OCI-LY7 (cell line): Measurements from ENCODE around the gene PCA3. TPM values are rescaled to one million over a fixed set of nuclear protein-coding genes. Genes with fewer than 3 reads are reported as not detected.

Experiments
- BruUV-seq: library from RNA; stranded (reverse); fragments of 400-500 nt; replicated peaks from 2 replicates; lab custom pipeline; 2021; lab: Mats Ljungman, UMichigan
- CTCF ChIA-PET: fragments of 300-600 bp; sonication (Branson Sonifier 250); formaldehyde crosslinking; loops from one replicate; lab custom pipeline; 2022; ENCODE audit warnings: antibody characterized with exemption; ENCODE audit not compliant: unreplicated experiment; lab: Charles Lee
- POLR2A ChIA-PET: fragments of 300-600 bp; sonication (Branson Sonifier 250); formaldehyde crosslinking; loops from one replicate; lab custom pipeline; 2022; ENCODE audit warnings: antibody characterized with exemption; lab: Charles Lee
- DNase-seq: peaks from one replicate; pipeline ENCODE4 v3.0.0-alpha.2; 2015; ENCODE audit warnings: low spot score
- H2AFZ ChIP-seq: fragments of 200-600 bp; sonication (generic), shearing (Covaris generic); 2 replicates; pipeline ENCODE4 v1.6.1; 2014; ENCODE audit warnings: mild to moderate bottlenecking, antibody characterized with exemption, low read length, moderate library complexity
- H3K27ac ChIP-seq: fragments of 200-600 bp; sonication (generic); 2 replicates; pipeline ENCODE4 v1.5.1; 2014; ENCODE audit warnings: mixed run types, low read depth, mild to moderate bottlenecking, moderate library complexity, low read length, inconsistent platforms; ENCODE audit not compliant: poor library complexity, severe bottlenecking
- H3K36me3 ChIP-seq: fragments of 200-600 bp; sonication (generic); 2 replicates; pipeline ENCODE4 v1.6.1; 2014; ENCODE audit warnings: mild to moderate bottlenecking, antibody characterized with exemption, low read length, moderate library complexity, mixed read lengths; ENCODE audit not compliant: insufficient read depth
- H3K4me1 ChIP-seq: fragments of 200-600 bp; sonication (generic); 2 replicates; pipeline ENCODE4 v1.5.1; 2014; ENCODE audit warnings: mild to moderate bottlenecking, low read length; ENCODE audit not compliant: insufficient read depth, poor library complexity, severe bottlenecking
- H3K4me2 ChIP-seq: fragments of 200-600 bp; sonication (generic); 2 replicates; pipeline ENCODE4 v1.6.1; 2014; ENCODE audit warnings: mild to moderate bottlenecking, low read length
- H3K4me3 ChIP-seq: fragments of 200-600 bp; sonication (generic); 2 replicates; pipeline ENCODE4 v1.5.1; 2014; ENCODE audit warnings: mild to moderate bottlenecking, low read depth, low read length; ENCODE audit not compliant: poor library complexity, severe bottlenecking
- H3K79me2 ChIP-seq: fragments of 200-600 bp; sonication (generic); 2 replicates; pipeline ENCODE4 v1.6.1; 2016; ENCODE audit warnings: low read depth, mild to moderate bottlenecking, low read length, moderate library complexity, mixed read lengths; ENCODE audit not compliant: insufficient read depth
- H3K9me2 ChIP-seq: fragments of 200-600 bp; sonication (generic); 2 replicates; pipeline ENCODE4 v1.6.1; 2016; ENCODE audit warnings: mild to moderate bottlenecking, low read length, mixed read lengths; ENCODE audit not compliant: insufficient read depth
- H3K9me3 ChIP-seq: fragments of 200-600 bp; sonication (generic); 2 replicates; pipeline ENCODE4 v1.6.1; 2014; ENCODE audit warnings: mild to moderate bottlenecking, mixed run types, low read length, mixed read lengths
- H4K20me1 ChIP-seq: fragments of 200-600 bp; sonication (generic); 2 replicates; pipeline ENCODE4 v1.6.1; 2014; ENCODE audit warnings: mild to moderate bottlenecking, antibody characterized with exemption, low read length, moderate library complexity, mixed read lengths; ENCODE audit not compliant: insufficient read depth
- EZH2phosphoT487 ChIP-seq: fragments of 200-600 bp; sonication (generic); IDR thresholded peaks from 2 replicates; pipeline ENCODE4 v1.6.1; 2018; ENCODE audit warnings: low read depth, borderline replicate concordance, mild to moderate bottlenecking, mixed run types, antibody characterized with exemption, low read length, moderate library complexity, mixed read lengths
- intact Hi-C: fragments of 100-400 bp; cut with micrococcal nuclease; formaldehyde crosslinking; loops from one replicate; pipeline ENCODE4 v1.10.0; 2022; ENCODE audit not compliant: unreplicated experiment
- total RNA-seq, 2 experiments: library from RNA; depleted of rRNA in 1 of 2; stranded (reverse); fragments of >200 nt in 1 of 2; shearing (Covaris generic) in 1 of 2; gene quantifications; 2 replicates each; pipeline ENCODE4 v1.2.3, GENCODE V29; 2014 to 2022
- TF ChIP-seq, protein P1 (sequence below): fragments of 200-600 bp; sonication (generic); conservative IDR thresholded peaks from 2 replicates; pipeline ENCODE4 v1.5.1; 2014; ENCODE audit warnings: mild to moderate bottlenecking, antibody characterized with exemption, low read length, moderate library complexity, mixed read lengths

PCA3 gene
- total RNA-seq, 2 experiments from 2014 or later: not detected

DNA sequence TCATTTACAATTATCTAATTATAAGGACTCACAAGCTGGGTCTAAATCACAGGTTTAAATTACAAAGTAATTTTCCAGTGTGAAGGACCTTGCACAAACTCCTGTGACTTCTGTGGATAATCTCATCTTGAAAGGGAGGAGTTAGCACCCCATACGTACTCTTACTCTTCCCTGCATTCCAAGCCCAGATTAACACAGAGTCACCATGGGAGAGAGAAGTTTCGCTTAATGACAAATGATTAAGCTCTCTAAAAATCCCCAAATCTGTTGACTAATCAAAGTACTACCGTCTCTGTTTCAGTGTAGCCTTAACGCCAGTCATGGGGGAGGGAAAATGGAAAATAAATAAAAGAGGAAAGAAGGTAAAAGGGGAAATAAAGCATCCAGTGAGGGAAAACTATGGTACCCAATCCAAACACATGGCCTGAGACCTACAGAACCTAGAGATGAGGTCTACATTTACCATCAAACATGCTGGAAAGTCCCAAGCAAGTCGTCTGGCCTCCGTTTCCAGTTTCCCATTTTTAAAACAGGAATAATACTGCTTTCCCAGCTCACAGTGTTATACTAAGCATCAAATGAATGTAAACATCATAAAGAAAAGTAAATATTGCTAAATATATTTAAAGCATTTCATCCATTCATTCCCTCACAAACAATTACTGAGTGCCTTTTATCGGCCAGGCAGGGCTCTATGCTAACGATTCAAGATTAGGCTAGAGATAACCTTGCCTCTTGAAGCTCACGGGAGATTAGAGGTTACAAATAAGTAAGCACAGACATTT lies 63.2 kb downstream of the PCA3 start:
- H3K4me2 ChIP-seq: no peak overlapping the region
- no peaks in the 10 kb centered on the region for H3K4me1 ChIP-seq
- CTCF ChIA-PET: no interaction called here
- intact Hi-C loops: no loop called here
- no peak for DNase-seq
- no TSS peak for BruUV-seq
- POLR2A ChIA-PET: interaction anchor here (0.5 kb wide), 1 partner anchor 1040 kb away, joined by 6 read pairs; no protein-coding TSS in a partner anchor
- H3K4me3 ChIP-seq: no peak overlapping the region
- no peaks in the 10 kb centered on the region for H4K20me1 ChIP-seq
- no peaks in the 10 kb centered on the region for H3K9me3 ChIP-seq
- TF ChIP-seq, protein P1, sequence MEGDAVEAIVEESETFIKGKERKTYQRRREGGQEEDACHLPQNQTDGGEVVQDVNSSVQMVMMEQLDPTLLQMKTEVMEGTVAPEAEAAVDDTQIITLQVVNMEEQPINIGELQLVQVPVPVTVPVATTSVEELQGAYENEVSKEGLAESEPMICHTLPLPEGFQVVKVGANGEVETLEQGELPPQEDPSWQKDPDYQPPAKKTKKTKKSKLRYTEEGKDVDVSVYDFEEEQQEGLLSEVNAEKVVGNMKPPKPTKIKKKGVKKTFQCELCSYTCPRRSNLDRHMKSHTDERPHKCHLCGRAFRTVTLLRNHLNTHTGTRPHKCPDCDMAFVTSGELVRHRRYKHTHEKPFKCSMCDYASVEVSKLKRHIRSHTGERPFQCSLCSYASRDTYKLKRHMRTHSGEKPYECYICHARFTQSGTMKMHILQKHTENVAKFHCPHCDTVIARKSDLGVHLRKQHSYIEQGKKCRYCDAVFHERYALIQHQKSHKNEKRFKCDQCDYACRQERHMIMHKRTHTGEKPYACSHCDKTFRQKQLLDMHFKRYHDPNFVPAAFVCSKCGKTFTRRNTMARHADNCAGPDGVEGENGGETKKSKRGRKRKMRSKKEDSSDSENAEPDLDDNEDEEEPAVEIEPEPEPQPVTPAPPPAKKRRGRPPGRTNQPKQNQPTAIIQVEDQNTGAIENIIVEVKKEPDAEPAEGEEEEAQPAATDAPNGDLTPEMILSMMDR: no peak
- TF ChIP-seq EZH2phosphoT487: no peak
- H3K9me2 ChIP-seq: no peaks in the 10 kb centered on the region
- no peaks in the 10 kb centered on the region for H3K36me3 ChIP-seq
- H3K27ac ChIP-seq: no peak overlapping the region
- no peaks in the 10 kb centered on the region for H3K79me2 ChIP-seq
- H2AFZ ChIP-seq: no peak overlapping the region

DNA sequence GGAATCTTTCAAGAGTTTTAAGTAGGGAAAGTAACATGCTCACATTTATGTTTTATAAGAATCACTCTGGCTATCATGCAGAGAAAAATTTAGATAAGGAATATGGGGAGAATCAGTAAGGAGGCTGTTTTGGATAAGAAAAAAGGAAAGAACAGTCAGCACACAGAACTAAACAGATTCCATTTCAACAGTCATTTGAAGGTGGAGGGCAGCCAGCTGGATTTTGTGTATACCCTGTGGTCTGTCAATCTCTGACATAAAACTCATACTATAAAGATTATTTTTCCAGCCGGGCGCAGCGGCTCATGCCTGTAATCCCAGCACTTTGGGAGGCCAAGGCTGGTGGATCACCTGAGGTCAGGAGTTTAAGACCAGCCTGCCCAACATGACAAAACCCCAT lies 64.2 kb downstream of the PCA3 start:
- TF ChIP-seq EZH2phosphoT487: no peak
- TF ChIP-seq, protein P1: no peak
- no peak overlapping the region for H3K4me2 ChIP-seq
- BruUV-seq: no TSS peak

More for the DNA sequence above, 64.2 kb downstream of the PCA3 start:
- Histone ChIP-seq H4K20me1 (no peaks in the 10 kb centered on the region), H3K4me3 (no peak overlapping the region), H3K27ac (no peak overlapping the region), H3K9me2 (no peaks in the 10 kb centered on the region), H3K79me2 (no peaks in the 10 kb centered on the region), H3K36me3 (no peaks in the 10 kb centered on the region), H3K4me1 (no peaks in the 10 kb centered on the region), H2AFZ (no peak overlapping the region), H3K9me3 (no peaks in the 10 kb centered on the region)
- CTCF ChIA-PET: no interaction called here
- DNase-seq: no peak
- POLR2A ChIA-PET: interaction anchor here (0.5 to 0.9 kb wide), 2 partner anchors 18 to 1041 kb away, joined by 3 to 6 read pairs; no protein-coding TSS in a partner anchor
- intact Hi-C loops: no loop called here
